HuH-7 (cell line): ENCODE data around the gene SSC4D.
"Not testable (repeated sequence)": the region's sequence is repeated elsewhere in the genome, so short reads cannot be mapped to it uniquely, and the experiment has no call there.

Experiments
- DNase-seq: peaks from one replicate; pipeline ENCODE4 v3.0.0; 2011; ENCODE audit warnings: low spot score

Gene SSC4D

GRCh38 chr7:76421097-76421496 is 11.6 kb upstream of the SSC4D start:
- not testable (repeated sequence) for DNase-seq

GRCh38 chr7:76417654-76418310 is 8.3 kb upstream of the SSC4D start:
- not testable (repeated sequence) for DNase-seq

GRCh38 chr7:76412249-76412648 is 2.8 kb upstream of the SSC4D start:
- DNase-seq: no peak

- no peak for DNase-seq
Observed at GRCh38 chr7:76411626-76412025, 2.1 kb upstream of the SSC4D start.

GRCh38 chr7:76408121-76408560 is 1.4 kb downstream of the SSC4D start:
- no peak for DNase-seq

GRCh38 chr7:76407718-76408117 is 1.8 kb downstream of the SSC4D start:
- no peak for DNase-seq

DNA sequence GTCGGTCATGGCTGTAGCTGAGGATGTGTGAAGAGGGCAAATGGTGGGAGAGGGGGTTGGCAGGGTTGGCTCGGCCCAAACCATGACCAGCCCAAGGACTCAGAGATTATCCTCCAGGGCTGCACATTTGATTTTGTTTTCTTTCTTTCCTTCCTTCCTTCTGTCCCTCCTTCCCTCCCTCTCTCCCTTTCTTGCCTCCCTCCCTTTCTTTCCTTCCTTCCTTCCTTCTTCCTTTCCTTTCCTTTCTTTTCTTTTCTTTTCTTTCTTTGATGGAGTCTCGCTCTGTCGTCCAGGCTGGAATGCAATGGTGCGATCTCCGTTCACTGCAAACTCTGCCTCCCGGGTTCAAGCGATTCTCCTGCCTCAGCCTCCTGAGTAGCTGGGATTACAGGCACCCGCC is 3.8 kb downstream of the SSC4D start:
- DNase-seq: no peak

- DNase-seq: no peak
Observed at GRCh38 chr7:76403780-76404494, 5.6 kb downstream of the SSC4D start.

DNA sequence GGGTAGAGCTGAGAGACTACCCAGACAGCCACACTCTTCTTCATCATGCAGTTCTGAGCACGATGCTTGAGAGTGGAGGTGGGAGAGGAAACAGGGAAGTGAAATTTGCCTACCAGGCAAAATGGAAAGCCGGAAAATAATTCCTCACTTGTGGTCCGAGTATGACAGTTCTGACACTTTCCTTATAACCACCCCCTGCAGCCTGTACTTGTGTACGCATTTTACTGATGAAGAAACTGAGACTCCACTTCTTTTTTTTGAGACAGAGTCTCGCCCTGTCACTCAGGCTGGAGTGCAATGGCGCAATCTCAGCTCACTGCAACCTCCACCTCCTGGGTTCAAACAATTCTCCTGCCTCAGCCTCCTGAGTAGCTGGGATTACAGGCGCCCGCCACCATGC is 6.4 kb downstream of the SSC4D start:
- not testable (repeated sequence) for DNase-seq

GRCh38 chr7:76400248-76400647 is 9.2 kb downstream of the SSC4D start:
- DNase-seq: no peak

DNA sequence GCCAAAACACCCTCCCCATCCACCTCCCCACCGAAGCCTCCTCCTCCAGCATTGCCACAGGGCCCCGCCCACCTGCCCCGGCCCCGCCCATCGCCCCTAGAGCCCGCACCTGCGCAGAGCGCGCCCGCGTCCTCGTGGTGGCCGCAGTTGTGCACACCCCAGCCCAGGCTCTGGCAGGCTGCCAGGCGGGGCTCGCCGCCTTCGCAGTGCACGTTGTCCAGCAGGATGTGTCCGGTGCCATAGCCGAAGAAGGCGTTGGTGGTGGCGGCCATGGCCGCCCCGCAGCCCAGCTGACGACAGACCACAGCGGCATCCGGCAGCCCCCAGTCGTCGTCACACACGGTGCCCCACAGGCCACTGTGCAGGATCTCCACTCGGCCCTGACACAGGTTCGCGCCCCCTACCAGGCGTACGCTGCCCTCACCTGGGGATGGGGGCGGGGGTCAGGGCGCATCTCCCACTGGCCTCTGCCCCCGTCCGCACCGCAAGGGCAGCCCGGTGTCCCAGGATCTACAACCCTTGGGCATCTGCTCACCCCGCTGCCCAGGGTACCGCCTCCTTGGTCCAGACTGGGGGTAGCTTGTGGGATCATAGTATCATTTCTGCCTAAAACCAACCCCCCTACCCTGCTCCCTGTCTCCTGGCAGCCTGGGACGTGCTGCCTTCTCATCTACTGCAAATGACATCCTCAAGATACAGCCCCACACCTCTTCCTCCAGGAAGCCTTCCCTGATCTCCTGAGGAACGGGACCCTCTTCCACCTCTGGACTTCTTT is 11.9 kb downstream of the SSC4D start:
- DNase-seq: no peak

DNA sequence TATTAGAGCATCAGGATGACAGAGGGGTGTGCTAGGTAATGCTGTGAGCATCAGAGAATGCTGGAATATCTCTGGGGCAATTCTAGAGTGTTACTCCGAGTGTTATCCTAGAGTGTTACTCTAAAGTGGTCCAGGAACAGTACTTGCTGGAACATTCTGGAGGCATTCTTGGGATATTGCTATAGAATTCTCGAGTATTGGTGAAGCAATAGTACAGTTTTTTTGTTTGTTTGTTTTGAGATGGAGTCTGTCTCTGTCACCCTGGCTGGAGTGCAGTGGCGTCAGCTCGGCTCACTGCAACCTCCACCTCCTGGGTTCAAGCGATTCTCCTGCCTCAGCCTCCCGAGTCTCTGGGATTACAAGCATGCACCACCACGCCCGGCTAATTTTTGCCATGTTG is 12.6 kb downstream of the SSC4D start:
- DNase-seq: no peak

DNA sequence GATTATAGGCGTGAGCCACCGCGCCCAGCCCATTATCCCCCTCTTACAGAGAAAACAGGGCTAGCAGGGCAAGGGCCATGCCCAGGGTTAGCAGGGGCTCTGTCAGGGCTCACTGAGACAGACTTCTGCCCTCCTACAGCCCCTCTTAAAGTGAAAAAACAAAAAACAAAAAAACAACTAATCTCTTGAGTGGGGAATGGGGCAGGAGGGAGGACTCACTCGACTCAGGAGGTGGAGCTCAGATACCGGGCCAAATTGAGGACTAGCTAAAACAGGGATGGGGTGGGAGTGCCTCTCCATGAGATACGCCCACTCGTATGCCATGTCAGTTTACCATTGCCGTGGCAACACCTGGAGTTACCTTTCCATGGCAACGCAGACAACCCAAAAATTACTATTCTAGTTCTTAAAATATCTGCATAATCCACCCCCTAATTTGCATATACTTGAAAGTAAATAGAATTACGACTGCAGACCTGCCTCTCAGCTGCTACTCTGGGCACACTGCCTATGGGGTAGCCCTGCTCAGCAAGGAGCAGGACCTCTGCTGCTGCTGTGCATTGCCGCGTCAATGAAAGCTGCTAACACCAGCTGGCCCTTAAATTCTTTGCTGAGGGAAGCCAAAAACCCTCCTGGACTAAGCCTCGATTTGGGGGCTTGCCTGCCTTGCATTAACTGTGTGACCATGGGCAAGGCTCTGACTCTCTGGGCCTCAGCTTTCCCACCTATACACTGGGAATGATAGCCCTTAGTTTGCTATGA is 13.4 kb downstream of the SSC4D start:
- DNase-seq: no peak

GRCh38 chr7:76395605-76395964 is 13.9 kb downstream of the SSC4D start:
- not testable (repeated sequence) for DNase-seq

DNA sequence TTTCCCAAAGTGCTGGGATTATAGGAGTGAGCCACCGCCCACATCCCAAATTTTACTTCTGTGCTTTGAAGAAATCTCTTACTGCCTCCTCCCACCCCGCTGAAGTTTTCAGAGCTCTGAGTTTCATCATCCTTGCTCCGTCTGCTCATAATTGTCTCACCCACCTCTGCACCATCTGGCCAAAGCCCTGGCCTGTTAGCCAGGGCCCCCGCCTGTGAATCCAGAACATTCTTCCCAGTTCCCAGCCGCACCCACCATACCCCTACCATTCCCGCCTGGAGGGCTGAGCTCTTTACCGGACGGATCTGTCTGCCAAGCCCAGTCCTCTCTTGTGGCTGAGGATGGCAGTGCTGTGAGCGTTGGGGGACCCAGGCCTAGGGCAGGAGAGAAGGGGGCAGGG is 14.5 kb downstream of the SSC4D start:
- DNase-seq: no peak

GRCh38 chr7:76393116-76394031 is 16.1 kb downstream of the SSC4D start:
- peak; percentile 95 for DNase-seq

- no peak for DNase-seq
Observed at GRCh38 chr7:76392531-76393115, 16.9 kb downstream of the SSC4D start.

DNA sequence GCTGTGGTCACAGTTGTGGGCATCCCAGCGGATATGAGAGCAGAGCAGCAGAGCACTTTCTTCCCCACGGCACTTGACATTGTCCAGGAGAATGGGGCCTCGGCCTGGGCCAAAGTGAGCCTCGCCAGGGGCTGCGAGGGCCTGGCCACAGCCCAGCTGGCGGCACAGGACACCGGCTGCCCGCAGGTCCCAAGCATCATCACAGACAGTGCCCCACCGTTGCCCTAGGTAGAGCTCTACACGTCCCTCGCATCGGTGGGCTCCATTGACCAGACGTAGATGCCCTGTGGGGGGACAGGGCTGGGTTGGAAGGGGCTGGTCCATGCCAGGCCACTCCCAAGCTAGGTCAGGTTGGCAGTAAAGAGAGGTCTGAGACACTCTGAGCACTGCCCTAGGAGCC is 19.4 kb downstream of the SSC4D start:
- no peak for DNase-seq

GRCh38 chr7:76387789-76388188 is 21.7 kb downstream of the SSC4D start:
- not testable (repeated sequence) for DNase-seq

GRCh38 chr7:76386691-76387260 is 22.7 kb downstream of the SSC4D start:
- DNase-seq: no peak
